GM21723 (cell line): ENCODE measurements around the gene ZNF398.
A peak's percentile ranks its signal among the peaks of the same experiment; 100 is the strongest.

Experiments used
- ATAC-seq: cut with Tn5 transposase; IDR thresholded peaks from one replicate; pipeline ENCODE4 v1.9.1; 2021; ENCODE audit warnings: mild to moderate bottlenecking, moderate library complexity; ENCODE audit not compliant: unreplicated experiment

Gene ZNF398

GRCh38 chr7:149195180-149196150, 48.2 kb downstream of the ZNF398 start, which contains the start of gene ZNF282:
ZNF282 (plus strand) TSS chr7:149195546; CDS start chr7:149195590, 44 bp downstream.
- ATAC-seq: peak; percentile 89

- ATAC-seq: peak; percentile 33
Observed at GRCh38 chr7:149196151-149196704, 49.0 kb downstream of the ZNF398 start.

- peak; percentile 19 for ATAC-seq
Observed at GRCh38 chr7:149196705-149197171, 49.5 kb downstream of the ZNF398 start.

- ATAC-seq: no peak
Observed at GRCh38 chr7:149197675-149198074, 50.4 kb downstream of the ZNF398 start.

GRCh38 chr7:149198161-149198816, 51.0 kb downstream of the ZNF398 start:
- no peak for ATAC-seq

GRCh38 chr7:149199234-149199995, 52.2 kb downstream of the ZNF398 start:
- ATAC-seq: no peak

- no peak for ATAC-seq
Observed at GRCh38 chr7:149202831-149203231, 55.6 kb downstream of the ZNF398 start.

GRCh38 chr7:149205690-149206381, 58.6 kb downstream of the ZNF398 start:
- ATAC-seq: no peak

GRCh38 chr7:149207324-149208035, 60.2 kb downstream of the ZNF398 start:
- ATAC-seq: no peak

GRCh38 chr7:149209518-149210269, 62.4 kb downstream of the ZNF398 start:
- ATAC-seq: peak; percentile 65

GRCh38 chr7:149210551-149210950, 63.3 kb downstream of the ZNF398 start:
- no peak for ATAC-seq

- ATAC-seq: no peak
Observed at GRCh38 chr7:149214020-149214720, 66.9 kb downstream of the ZNF398 start.

GRCh38 chr7:149216402-149216801, 69.1 kb downstream of the ZNF398 start:
- ATAC-seq: no peak

GRCh38 chr7:149217570-149217969, 70.3 kb downstream of the ZNF398 start:
- no peak for ATAC-seq

- no peak for ATAC-seq
Observed at GRCh38 chr7:149218469-149219420, 71.5 kb downstream of the ZNF398 start.

GRCh38 chr7:149220534-149220933, 73.3 kb downstream of the ZNF398 start:
- ATAC-seq: no peak

GRCh38 chr7:149223176-149223575, 75.9 kb downstream of the ZNF398 start:
- no peak for ATAC-seq
